Liver (tissue), 9 donors: ENCODE results near the gene BZW2. TPM values are rescaled to one million over a fixed set of nuclear protein-coding genes. Genes with fewer than 3 reads are reported as not detected.

Source experiments
- DNase-seq: peaks from one replicate; pipeline ENCODE4 v3.0.0-alpha.2; 2017; ENCODE audit warnings: low spot score
- H3K27ac ChIP-seq, 2 donors: one replicate each; pipeline ENCODE4 v1.7.0; 2013; ENCODE audit warnings: inconsistent platforms in 2 of 2, low read length in 2 of 2, control low read depth in 1 of 2, low read depth in 1 of 2, mild to moderate bottlenecking in 1 of 2
- H3K27me3 ChIP-seq, 4 donors: one replicate each; pipeline versions ENCODE4 v1.6.1 to v1.7.0; 2013; ENCODE audit warnings: low read length in 3 of 4, inconsistent platforms in 1 of 4, mild to moderate bottlenecking in 1 of 4, moderate library complexity in 1 of 4; ENCODE audit not compliant: control insufficient read depth in 4 of 4, insufficient read depth in 4 of 4
- H3K36me3 ChIP-seq, 4 donors: one replicate each; pipeline versions ENCODE4 v1.6.1 to v1.7.0; 2013; ENCODE audit warnings: low read length in 3 of 4, mild to moderate bottlenecking in 3 of 4, low read depth in 1 of 4, moderate library complexity in 1 of 4; ENCODE audit not compliant: control insufficient read depth in 4 of 4, insufficient read depth in 3 of 4
- H3K4me1 ChIP-seq, 4 donors: one replicate each; pipeline versions ENCODE4 v1.6.1 to v1.7.0; 2013; ENCODE audit warnings: low read length in 3 of 4, mild to moderate bottlenecking in 3 of 4, moderate library complexity in 1 of 4; ENCODE audit not compliant: control insufficient read depth in 4 of 4, insufficient read depth in 4 of 4
- H3K4me3 ChIP-seq, 3 donors: one replicate each; pipeline versions ENCODE4 v1.6.1 to v1.7.0; 2013; ENCODE audit warnings: low read length in 3 of 3, control low read depth in 1 of 3, low read depth in 1 of 3, mild to moderate bottlenecking in 1 of 3
- H3K9ac ChIP-seq, 2 donors: one replicate each; pipeline ENCODE4 v1.7.0; 2013; ENCODE audit warnings: low read length in 2 of 2, mild to moderate bottlenecking in 2 of 2, moderate library complexity in 2 of 2, control low read depth in 1 of 2, low read depth in 1 of 2
- H3K9me3 ChIP-seq, 4 donors: one replicate each; pipeline versions ENCODE4 v1.6.1 to v1.7.0; 2013; ENCODE audit warnings: low read length in 3 of 4; ENCODE audit not compliant: control insufficient read depth in 4 of 4
- ATF3 ChIP-seq: IDR thresholded peaks from 2 replicates; pipeline ENCODE4 v1.6.1; 2016; ENCODE audit warnings: antibody characterized with exemption
- CTCF ChIP-seq: fragments of 150-350 bp; IDR thresholded peaks from 2 replicates; pipeline ENCODE4 v1.5.1; 2017; ENCODE audit warnings: improper control_type of control experiment, low read depth, low read length; ENCODE audit not compliant: missing input control
- FOXA1 ChIP-seq: IDR thresholded peaks from 2 replicates; pipeline ENCODE4 v1.6.1; 2016; ENCODE audit warnings: antibody characterized with exemption
- GABPA ChIP-seq, 2 donors: IDR thresholded peaks in 1 of 2; conservative IDR thresholded peaks in 1 of 2; 2 replicates each; pipeline ENCODE4 v1.6.1; 2016; ENCODE audit warnings: antibody characterized with exemption in 2 of 2, mild to moderate bottlenecking in 1 of 2, moderate library complexity in 1 of 2
- HNF4A ChIP-seq, 2 donors: conservative IDR thresholded peaks; 2 replicates each; pipeline ENCODE4 v1.6.1; 2016; ENCODE audit warnings: antibody characterized with exemption in 2 of 2, mild to moderate bottlenecking in 2 of 2
- HNF4G ChIP-seq: IDR thresholded peaks from 2 replicates; pipeline ENCODE4 v1.6.1; 2016; ENCODE audit warnings: antibody characterized with exemption
- JUND ChIP-seq, 2 donors: IDR thresholded peaks; 2 replicates each; pipeline ENCODE4 v1.6.1; 2016; ENCODE audit warnings: antibody characterized with exemption in 2 of 2
- MAX ChIP-seq: IDR thresholded peaks from 2 replicates; pipeline ENCODE4 v1.6.1; 2016; ENCODE audit warnings: antibody characterized with exemption
- RAD21 ChIP-seq, 2 donors: IDR thresholded peaks; 2 replicates each; pipeline ENCODE4 v1.6.1; 2016; ENCODE audit warnings: antibody characterized with exemption in 2 of 2, mild to moderate bottlenecking in 2 of 2
- RXRA ChIP-seq, 2 donors: IDR thresholded peaks; 2 replicates each; pipeline ENCODE4 v1.6.1; 2017 to 2018; ENCODE audit warnings: antibody characterized with exemption in 2 of 2, mild to moderate bottlenecking in 1 of 2
- TAF1 ChIP-seq: conservative IDR thresholded peaks from 2 replicates; pipeline ENCODE4 v1.6.1; 2016; ENCODE audit warnings: antibody characterized with exemption, mild to moderate bottlenecking
- YY1 ChIP-seq: IDR thresholded peaks from 2 replicates; pipeline ENCODE4 v1.6.1; 2016; ENCODE audit warnings: antibody characterized with exemption, mild to moderate bottlenecking
- ZBTB33 ChIP-seq: IDR thresholded peaks from 2 replicates; pipeline ENCODE4 v1.6.1; 2016; ENCODE audit warnings: antibody characterized with exemption
- WGBS: extraction: QIAGEN DNeasy Blood & Tissue Kit; methylation state at CpG from one replicate; pipeline ENCODE4 v1.1.7; 2013; 5-methylcytosine and 5-hydroxymethylcytosine counted together
- polyA plus RNA-seq, 2 donors: library from polyadenylated mRNA; stranded (reverse) in 1 of 2; unstranded in 1 of 2; fragments of 200-250 nt in 1 of 2; fragments of >200 nt in 1 of 2; fragmentation: Nextera tagmentation in 1 of 2; extraction: Ambion mirVana in 1 of 2; gene quantifications; one replicate each; pipeline versions ENCODE4 v1.2.1 to v1.2.3, GENCODE V29; 2013 to 2015
- total RNA-seq, 2 donors: library from RNA; depleted of rRNA; stranded (reverse); fragments of >200 nt; gene quantifications; one replicate each; pipeline ENCODE4 v1.2.3, GENCODE V29; 2014
- TF ChIP-seq, protein P1 (sequence below): IDR thresholded peaks from 2 replicates; pipeline ENCODE4 v1.6.1; 2016; ENCODE audit warnings: antibody characterized with exemption, mild to moderate bottlenecking
- donor health status: healthy.
- donor health status: healthy.
- donor health status: healthy.
- donor health status: healthy.
- donor health status: healthy.

The BZW2 gene
- total and polyA plus RNA-seq, 4 donors, result 10.9 to 18.6 (median 13.1) TPM

GRCh38 chr7:16606704-16607103 is 39.3 kb upstream of the BZW2 start:
- DNase-seq, result no peak
- no peak overlapping the region for H3K9ac ChIP-seq
- no peaks in the 10 kb centered on the region for H3K27me3 ChIP-seq
- no peak for TF ChIP-seq JUND (IDR thresholded peaks at IDR 0.05)
- no peak for TF ChIP-seq HNF4G
- no peak for TF ChIP-seq GABPA (IDR thresholded peaks at IDR 0.05 in 1 of 2, conservative IDR thresholded peaks at IDR 0.05 in 1 of 2)
- TF ChIP-seq MAX, result no peak
- TF ChIP-seq FOXA1, result no peak
- TF ChIP-seq RAD21 (IDR thresholded peaks at IDR 0.05), result no peak
- no peak for TF ChIP-seq CTCF
- no peak for TF ChIP-seq ZBTB33
- TF ChIP-seq HNF4A (conservative IDR thresholded peaks at IDR 0.05), result no peak
- no peak for TF ChIP-seq TAF1
- no peak for TF ChIP-seq RXRA (IDR thresholded peaks at IDR 0.05)
- TF ChIP-seq, protein P1, sequence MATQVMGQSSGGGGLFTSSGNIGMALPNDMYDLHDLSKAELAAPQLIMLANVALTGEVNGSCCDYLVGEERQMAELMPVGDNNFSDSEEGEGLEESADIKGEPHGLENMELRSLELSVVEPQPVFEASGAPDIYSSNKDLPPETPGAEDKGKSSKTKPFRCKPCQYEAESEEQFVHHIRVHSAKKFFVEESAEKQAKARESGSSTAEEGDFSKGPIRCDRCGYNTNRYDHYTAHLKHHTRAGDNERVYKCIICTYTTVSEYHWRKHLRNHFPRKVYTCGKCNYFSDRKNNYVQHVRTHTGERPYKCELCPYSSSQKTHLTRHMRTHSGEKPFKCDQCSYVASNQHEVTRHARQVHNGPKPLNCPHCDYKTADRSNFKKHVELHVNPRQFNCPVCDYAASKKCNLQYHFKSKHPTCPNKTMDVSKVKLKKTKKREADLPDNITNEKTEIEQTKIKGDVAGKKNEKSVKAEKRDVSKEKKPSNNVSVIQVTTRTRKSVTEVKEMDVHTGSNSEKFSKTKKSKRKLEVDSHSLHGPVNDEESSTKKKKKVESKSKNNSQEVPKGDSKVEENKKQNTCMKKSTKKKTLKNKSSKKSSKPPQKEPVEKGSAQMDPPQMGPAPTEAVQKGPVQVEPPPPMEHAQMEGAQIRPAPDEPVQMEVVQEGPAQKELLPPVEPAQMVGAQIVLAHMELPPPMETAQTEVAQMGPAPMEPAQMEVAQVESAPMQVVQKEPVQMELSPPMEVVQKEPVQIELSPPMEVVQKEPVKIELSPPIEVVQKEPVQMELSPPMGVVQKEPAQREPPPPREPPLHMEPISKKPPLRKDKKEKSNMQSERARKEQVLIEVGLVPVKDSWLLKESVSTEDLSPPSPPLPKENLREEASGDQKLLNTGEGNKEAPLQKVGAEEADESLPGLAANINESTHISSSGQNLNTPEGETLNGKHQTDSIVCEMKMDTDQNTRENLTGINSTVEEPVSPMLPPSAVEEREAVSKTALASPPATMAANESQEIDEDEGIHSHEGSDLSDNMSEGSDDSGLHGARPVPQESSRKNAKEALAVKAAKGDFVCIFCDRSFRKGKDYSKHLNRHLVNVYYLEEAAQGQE, result no peak
- no peak for TF ChIP-seq YY1
- no peak for TF ChIP-seq ATF3
- no peak overlapping the region for H3K27ac ChIP-seq
- 91% methylated on average over 3 of the region's 3 CpGs for WGBS
- no peak overlapping the region for H3K4me3 ChIP-seq
- H3K9me3 ChIP-seq, result no peaks in the 10 kb centered on the region
- H3K4me1 ChIP-seq, result no peaks in the 10 kb centered on the region
- H3K36me3 ChIP-seq, result peaks cover 6 to 27% (median 23%) of the 10 kb centered on the region in 4 donors

DNA sequence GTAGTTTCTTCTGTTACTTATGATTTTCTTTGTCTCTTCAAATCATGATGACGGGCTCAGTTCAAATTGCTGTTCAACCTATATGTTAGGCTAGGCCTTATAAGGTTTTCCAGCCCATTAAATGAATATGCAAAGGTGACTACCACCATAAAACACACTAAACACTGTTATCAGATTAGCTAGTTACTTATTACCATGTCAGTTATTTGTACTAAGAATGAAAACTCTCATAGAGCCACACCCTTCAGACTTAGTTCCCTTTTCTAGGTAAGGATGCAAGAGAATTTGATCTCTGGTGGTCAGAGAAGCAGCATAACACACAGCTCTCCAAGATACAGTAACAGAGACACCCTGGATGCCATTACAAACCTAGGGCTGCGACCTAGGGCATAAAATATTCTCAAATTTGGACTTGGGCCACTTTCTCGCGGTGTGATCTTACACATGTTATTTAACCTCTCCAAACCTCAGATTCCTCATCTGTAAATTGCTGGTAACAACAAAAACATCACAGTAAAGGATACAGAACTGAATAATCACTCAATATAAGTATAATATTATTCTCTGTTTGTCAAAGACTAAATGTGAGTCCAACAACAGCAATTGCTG is 36.0 kb upstream of the BZW2 start:
- H3K4me3 ChIP-seq, result no peak overlapping the region
- H3K9me3 ChIP-seq, result no peaks in the 10 kb centered on the region
- H3K27me3 ChIP-seq, result no peaks in the 10 kb centered on the region
- H3K4me1 ChIP-seq, result no peaks in the 10 kb centered on the region
- H3K27ac ChIP-seq, result no peak overlapping the region
- H3K36me3 ChIP-seq, result peaks cover 4 to 14% (median 11%) of the 10 kb centered on the region in 4 donors
- no peak for DNase-seq
- no peak overlapping the region for H3K9ac ChIP-seq
- WGBS, result 86% methylated on average over 4 of the region's 4 CpGs
- TF ChIP-seq TAF1 (no peak), RXRA (IDR thresholded peaks at IDR 0.05) (no peak), GABPA (IDR thresholded peaks at IDR 0.05 in 1 of 2, conservative IDR thresholded peaks at IDR 0.05 in 1 of 2) (no peak), HNF4A (conservative IDR thresholded peaks at IDR 0.05) (no peak), HNF4G (no peak), FOXA1 (no peak), ZBTB33 (no peak), ATF3 (no peak)
- TF ChIP-seq, protein P1, result no peak
